T-helper 1 cell treated with Interleukin-12 subunit alpha and Interleukin-12 subunit beta and Interleukin-4 antibody, amounts not matched to agents 30 ng/mL and 1 ng/mL, for 36 hours (primary cell): Measurements from ENCODE around the gene LATS2. TPM values are rescaled to one million over a fixed set of nuclear protein-coding genes. Genes with fewer than 3 reads are reported as not detected.

Experiments used
- intact Hi-C: fragments of 100-400 bp; cut with micrococcal nuclease; formaldehyde crosslinking; loops from one replicate; pipeline ENCODE4 v1.15.1; 2024
- total RNA-seq: library from RNA; stranded (reverse); gene quantifications from 2 replicates; pipeline ENCODE4 v1.2.3, GENCODE V29; 2022

Gene LATS2
- total RNA-seq, 1 donor from 2014 or later: 4.0 TPM

DNA sequence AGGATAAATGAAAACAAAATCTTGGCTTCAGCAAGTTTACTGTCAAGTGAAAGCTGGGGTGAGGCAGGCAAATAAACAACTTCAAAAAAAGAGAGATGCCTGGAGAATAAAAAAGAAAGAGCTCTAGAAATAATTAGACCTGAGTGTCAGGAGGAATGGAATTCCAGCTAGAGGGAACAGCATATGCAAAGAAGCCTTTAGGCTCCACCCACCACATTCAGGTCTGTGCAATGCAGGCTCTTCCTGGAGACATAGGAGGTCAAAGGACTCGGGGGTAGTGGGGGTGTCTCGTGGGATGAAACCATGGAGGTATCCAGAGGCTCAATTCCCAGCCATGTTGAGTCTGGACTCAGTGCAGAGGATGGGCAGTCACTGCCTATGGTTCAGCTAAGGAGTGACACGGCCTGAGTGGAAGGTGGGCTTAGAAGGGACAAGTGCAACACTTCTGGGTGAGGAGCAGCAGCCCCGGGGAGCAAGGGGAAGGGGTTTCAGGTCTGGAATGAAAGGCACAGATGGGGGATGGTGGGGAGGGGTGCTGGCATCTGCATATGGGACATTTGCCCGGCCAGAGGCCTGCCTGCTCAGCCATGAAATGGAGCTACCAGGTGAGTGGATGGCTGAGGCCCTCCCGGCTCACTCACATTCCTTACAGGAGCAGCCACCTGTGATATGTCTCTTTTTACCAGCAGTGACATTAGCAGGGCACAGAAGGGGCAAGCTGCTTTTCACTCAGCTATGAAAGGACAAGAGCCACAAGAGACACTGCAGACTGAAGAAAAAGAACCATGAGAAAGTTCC, 12.3 kb downstream of the LATS2 start:
- intact Hi-C loops: no loop called here

DNA sequence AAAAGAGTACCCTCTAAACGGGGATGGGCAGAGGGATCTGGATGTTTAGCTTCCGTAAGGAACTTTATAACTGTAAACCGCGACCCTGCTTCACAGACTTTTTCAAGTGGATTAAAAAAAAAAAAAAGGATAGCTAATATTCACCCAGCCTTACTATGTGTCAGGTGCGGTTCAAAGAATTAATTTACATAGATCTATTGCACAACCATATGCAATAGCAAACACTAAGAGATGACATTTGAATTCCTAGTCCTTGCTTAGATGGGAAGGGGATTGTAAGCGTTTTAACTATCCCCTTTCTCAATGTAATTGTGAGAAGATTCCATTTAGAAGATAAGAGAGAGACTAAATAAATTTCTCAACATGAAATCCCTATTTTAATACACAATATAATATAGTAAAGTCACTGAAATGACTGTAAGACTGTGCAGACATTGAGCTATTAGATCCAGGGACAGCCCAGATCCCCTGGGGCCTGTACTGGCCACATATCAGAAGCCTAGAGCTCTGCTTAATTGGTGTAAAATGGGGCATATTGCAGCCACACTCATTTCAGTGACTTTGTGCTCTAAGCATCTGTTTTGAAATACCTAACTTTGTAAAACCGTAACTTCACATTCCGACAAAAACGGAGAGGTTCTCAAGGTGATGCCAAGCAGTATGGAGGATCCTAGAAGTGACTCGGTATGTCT, 13.6 kb downstream of the LATS2 start:
- intact Hi-C loops: no loop called here

DNA sequence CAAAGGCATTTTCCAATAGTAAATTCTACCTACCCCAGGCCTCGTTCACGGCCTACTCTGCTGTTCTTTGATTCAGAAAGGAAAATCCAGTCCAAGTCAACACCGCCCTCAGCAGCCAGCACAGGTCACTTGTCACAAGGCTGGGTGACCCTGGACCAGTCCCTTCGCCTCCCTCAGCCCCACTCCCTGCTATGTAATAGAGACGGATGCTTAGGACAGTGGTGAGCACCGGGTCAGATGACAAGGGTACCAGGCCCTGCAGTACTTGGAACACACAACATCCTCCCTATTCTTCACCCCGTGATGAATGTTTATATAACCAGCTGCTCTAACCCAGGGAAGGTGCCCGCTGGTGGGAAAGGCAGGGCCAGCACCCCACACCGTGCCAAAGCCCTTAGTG, 14.3 kb downstream of the LATS2 start:
- intact Hi-C loops: no loop called here

DNA sequence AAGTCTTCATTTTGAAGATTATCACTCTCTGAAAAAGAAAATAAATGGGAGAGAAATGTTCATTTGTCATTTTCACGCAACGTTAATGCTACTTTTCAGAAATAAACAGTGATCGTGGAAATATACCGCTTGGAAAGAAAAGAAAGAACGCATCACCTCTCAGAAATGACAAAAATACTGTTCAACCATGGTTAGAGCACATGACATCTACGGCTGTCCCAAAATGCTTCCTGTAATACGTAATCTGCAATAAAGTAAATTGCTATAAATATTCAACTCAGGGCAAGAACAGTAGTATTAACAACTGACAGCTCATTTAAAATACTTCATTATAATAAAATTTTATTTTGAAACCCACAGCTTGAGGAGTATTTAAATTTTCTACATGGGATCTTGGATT, 15.2 kb downstream of the LATS2 start:
- intact Hi-C loops: no loop called here

DNA sequence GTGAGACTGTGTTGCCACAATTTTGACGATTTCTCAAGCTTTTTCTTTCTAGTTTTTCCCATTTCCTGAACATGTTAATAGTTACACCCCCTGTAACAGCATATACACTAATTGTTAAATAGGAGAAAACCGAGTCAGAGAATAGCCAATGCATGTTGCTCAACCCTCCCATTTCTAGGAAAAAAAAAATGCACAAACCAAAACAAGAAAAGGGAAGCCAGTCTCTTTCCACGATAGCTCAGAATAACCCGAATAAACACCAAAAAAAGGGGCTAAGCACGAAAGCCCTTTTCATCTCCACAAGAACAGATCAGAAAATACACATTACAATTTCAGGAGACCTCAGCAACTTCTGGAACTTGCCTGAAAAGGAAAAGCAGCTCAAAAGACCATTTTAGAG, 16.3 kb downstream of the LATS2 start:
- intact Hi-C loops: no loop called here

DNA sequence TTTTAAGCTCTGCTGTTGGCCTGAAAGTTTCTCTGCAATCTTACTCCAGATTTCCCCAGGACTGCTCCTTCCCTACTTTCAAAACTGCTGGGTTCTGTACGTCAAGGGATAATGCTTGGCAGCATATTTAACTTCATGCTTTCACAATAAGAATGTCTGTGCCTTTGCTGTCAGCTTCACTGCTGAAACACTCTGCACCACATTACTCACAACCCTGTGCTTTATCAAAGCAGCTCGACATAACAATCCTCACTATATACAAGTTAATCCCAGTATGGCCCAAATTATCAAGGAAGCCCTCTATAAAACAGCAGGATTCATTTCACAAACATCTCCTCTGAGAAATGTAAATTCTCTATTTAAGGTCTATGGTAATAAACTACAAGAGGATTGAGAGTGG, 17.5 kb downstream of the LATS2 start:
- intact Hi-C loops: no loop called here

DNA sequence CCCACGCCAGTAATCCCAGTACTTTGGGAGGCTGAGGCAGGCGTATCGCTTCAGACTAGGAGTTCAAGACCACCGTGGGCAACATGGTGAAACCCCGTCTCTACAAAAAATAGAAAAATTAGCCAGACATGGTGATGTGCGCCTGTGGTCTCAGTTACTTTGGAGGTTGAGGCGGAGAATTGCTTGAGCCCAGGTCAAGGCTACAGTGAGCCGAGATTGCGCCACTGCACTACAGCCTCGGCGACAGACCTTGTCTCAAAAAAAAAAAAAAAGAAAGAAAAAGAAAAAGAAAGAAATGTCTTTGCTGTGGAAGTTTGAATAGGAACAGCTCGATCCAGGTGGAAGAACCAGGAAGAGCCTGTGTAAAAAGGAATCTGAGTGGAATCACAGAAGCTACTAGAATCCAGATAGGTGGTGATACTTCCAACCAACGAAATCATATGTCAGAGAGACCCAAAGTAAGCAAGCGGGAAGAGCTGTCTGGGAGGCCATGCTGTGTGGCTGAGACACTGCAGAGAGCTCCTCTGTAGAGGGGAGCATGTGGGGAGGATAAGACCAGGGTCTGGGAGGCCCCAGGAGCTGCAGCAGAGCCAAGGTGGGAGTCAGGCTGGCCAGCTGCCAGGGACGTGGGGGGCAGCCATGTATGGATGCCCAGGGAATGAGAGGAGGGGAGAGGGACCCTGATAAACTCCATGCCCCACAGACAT, 21.1 kb downstream of the LATS2 start:
- intact Hi-C loops: no loop called here

DNA sequence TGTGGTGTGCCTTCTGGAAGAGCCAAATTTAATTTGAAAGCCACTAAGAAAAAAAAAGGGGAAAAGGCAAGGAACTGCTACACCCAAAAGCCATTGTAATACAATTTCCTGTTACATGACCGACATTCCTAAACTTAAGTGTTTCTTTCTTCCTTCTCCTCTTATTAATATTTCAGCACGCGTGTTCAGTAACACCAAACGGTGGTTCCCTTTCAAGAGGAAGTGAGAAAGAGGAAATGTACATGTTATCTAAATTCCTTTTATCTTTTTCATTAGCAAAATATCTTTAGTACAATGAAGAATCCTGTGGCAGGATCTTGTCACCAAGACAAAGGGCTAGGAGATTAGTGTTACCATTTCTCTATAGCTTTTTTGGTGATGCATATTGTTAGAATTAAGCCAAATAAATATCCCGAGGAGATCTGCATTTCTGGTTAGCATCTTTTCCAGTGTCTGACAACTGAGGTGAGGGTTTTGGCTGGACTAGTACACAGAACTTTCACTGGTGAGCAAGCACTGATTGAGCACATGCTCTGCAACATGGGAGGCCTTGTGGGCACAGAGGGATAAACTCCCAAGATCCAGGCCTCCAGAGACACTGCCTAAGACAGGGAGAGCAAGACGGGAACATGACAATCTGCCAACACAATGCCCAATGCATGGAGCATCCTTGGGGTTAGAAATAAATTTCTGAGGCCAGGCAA, 22.1 kb downstream of the LATS2 start:
- intact Hi-C loops: no loop called here

DNA sequence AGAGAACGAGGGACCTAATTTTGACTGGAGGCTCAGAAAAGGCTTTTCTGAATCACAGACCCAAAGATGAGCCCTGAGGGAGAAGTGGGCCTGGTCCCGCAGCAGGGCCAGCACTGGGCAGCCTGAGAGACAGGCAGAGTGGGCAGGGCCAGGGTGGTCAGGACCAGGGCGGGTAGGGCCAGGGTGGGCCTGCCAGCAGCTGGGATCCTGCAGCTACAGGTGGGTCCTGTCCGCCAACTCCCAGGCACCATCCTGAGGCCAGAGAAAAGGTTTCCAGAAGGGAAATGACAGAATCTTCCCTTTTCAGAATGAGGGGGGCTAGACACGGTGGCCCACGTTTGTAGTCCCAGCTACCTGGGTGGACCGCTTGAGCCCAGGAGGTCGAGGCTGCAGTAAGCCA, 23.7 kb downstream of the LATS2 start:
- intact Hi-C loops: no loop called here

DNA sequence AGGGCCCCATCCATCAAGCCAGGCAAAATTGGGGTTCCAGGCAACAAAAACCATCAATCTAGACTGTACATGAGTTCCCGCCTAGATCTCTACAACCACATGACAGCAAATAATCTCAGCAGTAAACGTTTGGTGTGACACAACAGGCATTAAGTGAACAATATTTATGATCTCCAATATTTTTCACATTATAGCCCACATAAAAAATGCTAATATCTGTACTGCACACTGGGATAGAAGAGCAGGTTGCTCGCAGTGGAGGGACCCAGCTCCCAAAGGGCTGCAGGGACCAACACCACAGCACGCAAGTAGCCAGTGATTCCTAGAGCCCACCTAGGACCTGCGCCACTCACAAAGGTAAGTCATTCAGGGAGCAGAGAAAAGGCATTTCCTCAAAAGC, 25.9 kb downstream of the LATS2 start:
- intact Hi-C loops: no loop called here

DNA sequence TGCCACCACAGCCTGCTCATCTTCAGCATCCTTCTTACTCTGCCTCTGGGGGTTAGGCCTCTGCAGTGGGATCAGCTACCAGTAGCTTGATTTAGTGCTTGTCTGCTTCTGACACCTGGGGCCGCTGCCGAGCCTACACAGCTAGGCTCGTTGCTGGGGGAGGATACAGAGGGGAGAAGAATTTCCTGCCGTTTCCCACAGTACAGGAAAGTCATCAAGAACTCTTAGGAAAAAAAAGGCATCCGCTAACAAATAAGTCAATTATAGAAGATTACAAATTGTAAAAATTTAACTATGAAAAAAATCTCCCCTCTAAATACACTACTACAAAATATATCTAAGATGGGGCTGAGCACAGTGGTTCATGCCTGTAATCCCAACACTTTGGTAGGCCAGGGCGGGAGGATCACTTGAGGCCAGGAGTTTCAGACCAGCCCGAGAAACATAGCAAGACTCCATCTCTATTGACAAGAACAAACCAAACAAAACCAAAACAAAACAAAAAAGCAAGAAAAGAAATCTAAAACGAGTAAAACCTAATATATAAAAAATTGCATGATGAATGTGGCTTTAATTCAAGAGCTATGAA, 26.7 kb downstream of the LATS2 start:
- intact Hi-C loops: no loop called here

DNA sequence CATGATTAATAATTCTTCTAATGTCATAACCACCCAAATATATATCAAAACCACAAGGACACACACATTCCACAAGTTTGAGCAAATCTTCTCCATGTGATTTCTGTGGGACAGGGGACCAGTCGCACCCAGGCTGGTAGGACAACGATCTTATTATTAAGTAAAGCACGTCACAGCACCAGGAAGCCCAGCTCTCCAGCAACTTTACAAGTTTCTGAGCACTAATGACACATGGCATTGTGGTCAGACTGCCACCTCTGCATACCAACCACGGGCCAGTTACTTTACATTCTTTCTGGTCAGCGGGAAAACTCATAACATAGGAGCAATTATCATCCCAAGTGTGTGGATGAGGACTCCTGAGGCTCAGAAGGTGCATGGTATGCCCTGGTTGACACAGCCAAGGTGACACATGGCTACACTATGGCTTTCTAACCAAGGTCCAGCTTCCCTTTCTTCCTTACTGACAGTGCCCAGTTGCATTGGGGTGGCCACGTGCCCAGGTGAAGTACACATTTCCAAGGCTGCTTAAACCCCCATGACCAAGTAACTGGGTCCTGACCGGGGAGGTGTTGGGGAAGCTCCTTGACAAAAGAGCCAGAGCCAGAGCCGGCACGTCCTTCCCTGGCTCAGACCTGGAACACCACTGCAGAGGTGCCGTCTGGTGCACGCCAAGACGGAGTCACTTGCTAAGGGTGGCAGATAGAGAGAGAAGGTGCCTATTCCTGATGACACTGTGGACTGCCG, 27.4 kb downstream of the LATS2 start:
- intact Hi-C loops: no loop called here

DNA sequence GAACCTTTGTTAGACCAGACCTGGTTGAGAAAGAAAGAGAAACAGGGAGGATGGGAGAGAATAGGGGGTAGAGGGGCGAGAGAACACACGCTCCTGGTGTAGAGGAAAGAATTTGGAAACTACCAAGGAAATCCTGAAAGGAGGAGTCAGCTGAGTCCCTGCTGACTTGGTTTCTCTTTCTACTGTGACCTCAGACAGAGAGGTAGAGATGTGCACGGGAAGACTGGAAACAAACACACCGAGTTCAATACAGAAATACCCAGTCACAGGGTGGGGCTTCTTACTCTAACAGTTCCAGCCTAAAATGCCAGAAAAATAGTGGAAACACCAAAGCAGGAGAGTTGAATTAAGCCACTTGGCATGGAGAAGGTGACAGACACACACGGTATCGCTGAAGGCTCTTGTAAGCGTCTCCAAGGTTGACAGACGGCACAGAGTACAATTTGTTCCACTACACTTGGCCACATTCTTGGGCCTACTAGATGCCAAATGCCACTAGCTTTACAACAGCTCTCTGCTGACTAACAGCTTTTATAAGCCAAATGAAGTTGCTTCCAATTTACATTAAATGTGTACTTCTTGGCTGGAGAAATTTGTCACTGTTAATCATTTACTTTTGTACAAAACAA, 28.1 kb downstream of the LATS2 start:
- intact Hi-C loops: no loop called here

DNA sequence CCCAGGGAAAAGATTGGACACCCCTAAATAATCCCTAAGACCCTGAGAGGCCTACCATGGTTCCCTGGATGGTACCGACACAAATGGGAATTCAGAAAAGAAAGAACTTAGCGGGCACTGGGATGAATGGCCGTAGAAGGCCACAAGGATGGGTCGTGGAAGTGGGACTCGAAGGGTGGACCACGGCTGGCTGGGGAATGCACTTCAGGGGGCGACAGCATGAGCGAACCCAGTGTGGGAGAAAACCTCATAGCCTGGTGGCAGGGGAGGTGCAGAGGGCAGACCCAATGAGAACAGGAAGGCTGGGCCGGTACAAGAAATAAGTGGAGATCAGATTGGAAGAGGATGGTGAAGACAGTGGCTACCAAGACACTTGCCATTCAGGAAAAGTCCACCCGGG, 28.7 kb downstream of the LATS2 start:
- intact Hi-C loops: no loop called here

DNA sequence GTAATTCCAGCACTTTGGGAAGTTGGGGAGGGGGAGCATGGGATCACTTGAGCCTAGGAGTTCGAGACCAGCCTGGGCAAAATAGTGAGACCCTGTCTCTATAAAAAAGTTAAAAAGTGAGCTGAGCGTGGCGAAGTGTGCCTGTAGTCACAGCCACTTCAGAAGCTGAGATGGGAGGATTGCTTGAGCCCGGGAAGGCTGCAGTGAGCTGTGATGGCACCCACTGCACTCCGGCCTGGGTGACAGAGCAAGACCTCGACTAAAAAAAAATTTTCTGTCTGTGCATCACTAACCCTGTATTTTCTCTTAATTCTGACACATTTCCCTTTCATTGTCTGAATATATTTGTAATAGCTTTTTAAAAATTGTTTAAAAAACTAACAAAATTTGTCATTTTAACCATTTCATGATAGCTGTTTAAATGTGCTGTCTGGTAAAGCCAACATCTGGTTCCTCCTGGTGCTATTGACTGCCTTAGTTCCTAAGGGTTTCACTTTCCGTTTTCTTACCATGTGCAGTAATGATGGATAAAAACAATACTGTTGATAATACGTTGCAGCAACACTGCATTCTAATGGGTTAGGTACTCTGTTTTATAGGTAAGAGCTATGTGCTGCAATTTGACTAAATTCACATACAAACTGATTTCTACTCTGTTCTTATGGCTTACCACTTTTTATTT, 29.7 kb downstream of the LATS2 start:
- intact Hi-C loops: no loop called here

DNA sequence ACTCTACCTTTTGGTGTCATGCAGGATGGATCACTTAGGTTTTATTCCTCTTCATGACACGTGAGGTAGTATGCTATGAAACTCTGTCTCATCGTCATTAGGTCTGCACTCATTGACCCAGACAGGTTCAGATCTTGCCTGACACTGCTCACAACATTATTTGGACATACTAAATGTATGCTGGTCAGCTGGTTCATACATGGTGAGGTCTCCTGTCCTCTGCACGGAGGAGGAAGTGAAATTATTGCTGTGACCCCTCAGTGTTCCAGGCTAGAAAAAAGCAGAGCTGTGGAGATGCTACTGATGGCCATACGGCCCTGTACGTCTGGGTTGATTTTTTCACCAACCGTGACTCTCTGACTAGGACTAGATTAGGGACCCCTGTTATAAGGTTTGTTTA, 35.8 kb downstream of the LATS2 start:
- intact Hi-C loops: no loop called here

DNA sequence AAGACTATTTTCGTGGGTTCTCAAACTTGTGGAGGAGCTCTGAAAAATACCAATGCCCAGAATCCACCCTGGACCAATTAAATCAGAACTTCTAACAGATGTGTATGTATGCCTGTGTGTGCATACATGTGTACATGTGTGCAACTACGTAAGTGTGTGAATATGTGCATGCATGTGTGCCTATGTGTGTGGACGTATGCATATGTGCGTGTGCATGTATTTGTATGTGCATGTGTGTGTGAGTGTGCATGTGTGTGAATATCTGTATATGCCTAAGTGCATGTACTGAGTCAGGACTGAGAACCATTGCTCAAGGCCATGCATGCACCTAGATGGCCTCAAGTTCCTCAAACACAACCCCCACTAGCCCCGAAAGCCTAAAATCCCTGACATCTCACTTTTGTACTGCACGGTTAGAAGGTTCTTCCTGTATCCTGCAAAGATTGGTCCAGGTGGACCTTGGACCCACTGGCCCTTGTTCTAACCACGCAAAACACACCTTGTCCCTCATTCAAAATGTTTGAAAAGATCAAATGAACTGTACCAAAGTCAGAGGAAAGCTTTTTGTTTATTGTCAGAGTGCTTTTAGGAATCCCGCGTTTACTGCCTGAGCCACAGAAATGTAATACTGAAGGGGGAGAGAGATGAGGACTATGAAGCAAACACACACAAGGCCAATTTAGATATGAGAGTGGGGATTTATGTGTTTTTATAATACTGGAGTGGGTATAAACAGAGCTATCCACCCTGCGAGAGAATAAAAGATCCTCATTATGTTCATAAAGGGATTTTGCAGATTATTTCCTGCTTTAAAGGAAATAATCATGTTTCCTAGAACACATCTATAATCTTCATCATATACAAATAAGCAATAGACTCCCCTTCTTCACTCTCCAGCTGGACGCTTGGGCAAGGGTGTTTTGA, 39.1 kb downstream of the LATS2 start:
- intact Hi-C loops: no loop called here

DNA sequence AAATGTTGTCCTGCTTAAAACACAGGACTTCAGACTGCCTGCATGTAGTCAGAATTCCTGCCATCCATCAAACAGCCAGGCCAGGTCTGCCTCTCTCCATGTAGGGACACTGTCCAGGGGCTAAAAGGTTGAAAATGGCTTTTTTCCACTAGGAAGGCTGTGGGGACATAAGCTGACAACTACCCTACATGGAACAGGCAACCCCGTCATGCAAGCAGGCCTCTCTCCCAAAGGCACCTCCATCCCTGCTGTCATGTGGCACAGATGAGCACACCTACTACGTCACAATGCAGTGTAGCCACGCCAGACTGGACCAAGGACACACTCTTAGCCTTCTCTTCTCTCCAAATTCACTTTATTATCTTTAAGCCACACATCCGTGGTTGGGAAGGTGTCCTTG, 40.8 kb downstream of the LATS2 start:
- intact Hi-C loops: no loop called here

DNA sequence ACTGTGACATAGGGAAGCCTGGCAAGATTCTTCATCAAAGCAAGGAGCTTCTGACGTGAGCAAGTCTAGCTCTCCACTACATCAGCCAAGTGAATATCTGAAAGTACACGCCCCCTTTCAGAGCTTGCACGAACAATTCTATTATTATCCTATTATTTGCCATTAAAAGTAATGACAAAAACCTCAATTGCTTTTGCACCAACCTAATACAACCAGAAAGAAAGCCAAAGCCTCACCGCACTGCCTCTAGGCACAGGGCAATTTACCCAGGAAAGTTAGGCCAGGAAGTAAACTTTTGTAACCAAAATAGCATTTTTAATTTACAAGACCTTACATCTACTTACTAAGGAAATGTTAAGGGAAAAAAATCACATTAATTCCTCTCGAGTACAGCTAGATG, 41.2 kb downstream of the LATS2 start:
- intact Hi-C loops: no loop called here
